GM19395 (cell line): ENCODE results near the gene CEPT1.
"Not testable (repeated sequence)": the region's sequence is repeated elsewhere in the genome, so short reads cannot be mapped to it uniquely, and the experiment has no call there.

Experiments
- ATAC-seq: cut with Tn5 transposase; IDR thresholded peaks from one replicate; pipeline ENCODE4 v1.9.1; 2021; ENCODE audit warnings: mild to moderate bottlenecking, moderate library complexity; ENCODE audit not compliant: unreplicated experiment

The CEPT1 gene

GRCh38 chr1:111139956-111140679 is at the start of gene CEPT1, which contains the start of gene DRAM2:
Gene CEPT1 (plus strand): TSS chr1:111140223. CDS start chr1:111147715, 7,492 bp downstream.
Gene DRAM2 (minus strand): TSS chr1:111140093. CDS start chr1:111131554, 8,539 bp downstream.
- peak; percentile 71 for ATAC-seq

DNA sequence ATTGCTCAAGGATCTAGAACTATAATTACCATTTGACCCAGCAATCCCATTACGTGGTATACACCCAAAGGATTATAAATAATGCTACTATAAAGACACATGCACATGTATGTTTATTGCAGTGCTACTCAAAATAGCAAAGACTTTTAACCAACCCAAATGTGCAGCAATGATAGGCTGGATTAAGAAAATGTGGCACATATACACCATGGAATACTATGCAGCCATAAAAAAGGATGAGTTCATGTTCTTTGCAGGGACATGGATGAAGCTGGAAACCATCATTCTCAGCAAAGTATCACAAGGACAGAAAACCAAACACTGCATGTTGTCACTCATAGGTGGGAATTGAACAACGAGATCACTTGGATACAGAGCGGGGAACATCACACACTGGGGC is 44.6 kb upstream of the CEPT1 start:
- ATAC-seq = not testable (repeated sequence)

GRCh38 chr1:111097356-111098099 is 42.5 kb upstream of the CEPT1 start:
- ATAC-seq = no peak

GRCh38 chr1:111099289-111099688 is 40.7 kb upstream of the CEPT1 start:
- no peak for ATAC-seq

DNA sequence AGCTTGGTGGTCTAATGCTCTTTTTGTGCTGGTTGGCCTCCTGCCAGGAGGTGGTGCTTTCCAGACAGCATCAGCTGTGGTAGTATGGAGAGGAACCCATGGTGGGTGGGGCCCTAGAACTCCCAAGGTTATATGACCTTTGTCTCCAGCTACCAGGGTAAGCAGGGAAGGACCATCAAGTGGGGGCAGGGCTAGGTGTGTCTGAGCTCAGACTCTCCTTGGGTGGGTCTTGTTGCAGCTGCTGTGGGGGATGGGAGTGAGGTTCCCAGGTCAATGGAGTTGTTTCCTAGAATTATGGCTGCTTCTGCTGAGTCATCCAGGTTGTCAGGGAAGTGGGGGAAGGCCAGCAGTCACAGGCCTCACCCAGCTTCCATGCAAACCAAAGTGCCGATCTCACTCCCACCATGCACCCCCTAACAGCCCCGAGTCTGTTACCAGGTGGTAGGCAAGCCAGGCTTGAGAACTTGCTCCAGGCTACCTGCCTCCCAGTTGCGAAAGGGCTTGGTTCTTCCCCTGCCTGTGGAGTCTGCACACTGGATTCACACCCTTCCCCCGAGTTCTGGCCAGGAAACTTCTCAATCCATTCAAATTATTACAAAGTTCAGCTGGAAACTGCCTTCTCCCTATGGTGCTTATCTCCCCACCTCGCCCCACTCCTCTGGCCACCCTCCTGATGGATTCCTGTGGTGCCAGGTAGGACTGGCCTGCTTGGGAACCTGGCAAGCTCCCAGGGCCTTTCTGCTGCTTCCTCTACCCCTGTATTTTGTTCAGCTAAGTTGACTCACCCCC is 38.0 kb upstream of the CEPT1 start:
- no peak for ATAC-seq

- ATAC-seq = no peak
These were observed 35.0 kb upstream of the CEPT1 start for GRCh38 chr1:111104981-111105380.

DNA sequence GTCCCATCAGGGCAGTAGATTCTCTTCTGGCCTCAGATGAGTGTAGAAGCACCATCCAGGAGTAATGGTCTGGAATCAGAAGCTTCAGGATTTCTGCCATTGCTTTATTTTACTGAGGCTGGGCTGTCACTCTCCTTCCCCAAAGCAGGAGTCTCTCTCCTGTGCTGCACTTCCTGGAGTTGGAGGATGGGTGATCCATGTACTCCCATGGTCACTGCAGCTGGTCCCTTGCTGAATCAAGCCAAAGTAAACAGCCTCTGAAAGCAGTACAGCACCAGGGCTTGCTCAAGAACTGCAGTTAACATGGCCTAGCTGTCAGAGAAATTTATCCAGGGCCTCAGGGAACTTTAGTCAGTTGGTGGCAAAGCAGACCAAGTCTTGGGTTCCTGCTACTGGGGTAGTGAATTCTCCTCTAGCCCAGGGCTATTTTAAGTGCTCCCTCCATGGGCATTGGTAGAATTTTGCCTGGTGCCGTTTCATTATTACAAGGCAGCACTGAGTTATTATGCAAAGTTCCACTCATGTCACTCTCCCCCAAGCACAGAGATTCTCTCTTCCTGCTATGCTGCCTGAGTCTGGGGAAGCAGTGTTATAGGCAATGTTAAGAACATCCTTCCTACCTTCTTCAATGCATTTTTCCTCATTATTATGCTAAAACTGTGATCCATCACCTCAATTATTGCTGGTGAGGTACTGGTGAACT is 29.7 kb upstream of the CEPT1 start:
- no peak for ATAC-seq

- no peak for ATAC-seq
These were observed 23.5 kb upstream of the CEPT1 start for GRCh38 chr1:111116496-111116895.

DNA sequence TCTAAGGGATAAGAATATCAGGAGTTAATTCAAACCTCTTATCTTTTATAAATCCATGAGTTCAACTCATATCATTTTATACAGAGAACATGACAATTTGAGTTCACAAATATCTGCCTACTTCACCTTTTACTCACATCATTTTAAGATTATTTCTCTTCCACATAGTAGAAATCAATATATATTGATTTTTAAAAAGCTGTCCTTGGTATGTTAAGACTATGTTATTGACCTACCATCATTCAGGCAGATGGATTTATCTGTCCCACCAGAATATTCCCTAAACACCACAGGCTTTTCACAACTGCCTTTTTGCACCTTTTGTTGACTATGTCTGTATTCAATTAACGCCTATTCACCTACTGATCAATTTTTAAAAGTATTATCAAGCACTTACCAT is 13.7 kb upstream of the CEPT1 start:
- no peak for ATAC-seq

DNA sequence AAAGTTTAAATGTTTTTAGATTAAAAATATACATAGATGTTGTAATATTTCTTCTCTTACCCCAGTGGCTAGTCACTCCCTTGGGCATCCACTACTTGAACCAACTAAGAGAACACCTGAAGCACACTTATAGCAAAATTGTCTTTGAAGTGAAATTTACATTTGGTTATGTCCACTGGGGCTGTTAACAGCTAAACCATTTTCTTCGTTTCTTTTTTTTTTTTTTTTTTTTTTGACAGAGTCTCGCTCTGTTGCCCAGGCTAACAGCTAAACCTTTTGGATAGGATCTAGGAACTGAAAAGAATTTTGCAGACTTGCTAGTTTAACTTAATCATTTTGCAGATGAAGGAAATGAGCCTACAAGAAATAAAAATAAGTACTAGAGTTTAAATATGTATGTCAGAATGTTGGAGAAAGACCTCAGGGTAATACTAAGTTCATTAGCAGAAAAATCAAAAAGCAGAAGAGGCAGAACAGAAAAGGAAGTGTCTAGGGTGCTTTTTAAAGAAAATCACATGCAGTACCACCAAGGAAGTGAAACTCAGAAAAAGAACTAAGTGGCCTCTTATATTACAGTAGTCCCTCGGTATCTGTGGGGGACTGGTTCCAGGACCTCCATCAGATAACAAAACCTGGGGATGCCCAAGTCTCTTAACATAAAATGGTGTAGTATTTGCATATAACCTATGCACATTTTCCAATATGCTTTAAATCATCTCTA is 11.9 kb upstream of the CEPT1 start:
- ATAC-seq = peak; percentile 89

DNA sequence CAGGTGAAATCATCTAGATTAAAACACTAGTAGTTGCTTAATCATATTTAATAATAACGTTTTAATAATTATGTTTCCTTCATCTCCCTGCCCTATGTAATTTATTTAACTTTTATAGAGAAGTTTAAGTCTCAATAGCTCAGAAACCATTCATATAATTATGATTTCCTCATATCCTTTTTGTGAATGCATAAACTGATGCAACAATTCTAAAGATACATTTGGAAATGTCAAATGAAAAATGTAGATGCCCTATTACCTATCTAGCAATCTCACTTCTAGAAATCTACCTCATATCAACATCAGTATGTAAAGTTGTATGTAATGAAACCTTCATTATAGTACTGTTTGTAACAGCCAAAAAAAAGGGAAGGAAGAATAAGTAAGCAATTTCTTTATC is 10.6 kb upstream of the CEPT1 start:
- ATAC-seq = no peak

DNA sequence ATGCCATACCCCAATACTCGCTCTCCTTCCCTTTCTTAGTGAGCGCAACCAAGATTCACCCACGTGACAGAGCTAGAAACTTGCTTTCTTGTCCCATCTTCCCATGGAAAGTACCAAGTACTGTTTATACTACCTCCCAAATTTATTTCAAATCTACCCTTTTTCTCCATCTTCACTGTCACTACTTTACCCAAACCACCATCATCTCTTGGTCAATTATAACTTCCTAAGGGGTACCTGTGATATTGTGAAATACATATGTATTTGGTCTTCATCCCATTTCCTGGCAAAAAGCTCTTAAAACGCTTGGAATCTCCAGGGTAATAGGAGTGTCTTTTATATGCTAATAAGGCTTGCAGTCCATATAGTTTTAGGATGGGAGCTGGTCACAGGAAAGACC is 8.3 kb upstream of the CEPT1 start:
- no peak for ATAC-seq

DNA sequence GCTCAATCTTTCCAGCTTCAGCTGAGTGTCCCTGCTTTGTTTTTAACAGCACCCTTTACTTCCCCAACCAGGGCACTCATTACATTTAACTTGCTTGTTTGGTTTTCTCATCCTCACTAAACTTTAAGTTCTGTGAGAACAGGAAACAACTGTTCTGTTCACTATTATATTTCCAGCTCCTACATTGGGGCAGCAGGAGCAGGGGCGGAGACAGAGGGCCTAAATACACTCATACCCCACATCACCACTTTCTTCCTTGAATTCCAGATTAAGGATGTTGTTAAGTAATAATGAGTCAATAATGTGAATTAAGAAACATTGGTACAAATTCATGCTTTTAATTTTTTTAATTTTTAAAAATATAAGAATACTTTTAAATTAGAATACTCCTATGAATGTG is 6.2 kb upstream of the CEPT1 start:
- no peak for ATAC-seq

DNA sequence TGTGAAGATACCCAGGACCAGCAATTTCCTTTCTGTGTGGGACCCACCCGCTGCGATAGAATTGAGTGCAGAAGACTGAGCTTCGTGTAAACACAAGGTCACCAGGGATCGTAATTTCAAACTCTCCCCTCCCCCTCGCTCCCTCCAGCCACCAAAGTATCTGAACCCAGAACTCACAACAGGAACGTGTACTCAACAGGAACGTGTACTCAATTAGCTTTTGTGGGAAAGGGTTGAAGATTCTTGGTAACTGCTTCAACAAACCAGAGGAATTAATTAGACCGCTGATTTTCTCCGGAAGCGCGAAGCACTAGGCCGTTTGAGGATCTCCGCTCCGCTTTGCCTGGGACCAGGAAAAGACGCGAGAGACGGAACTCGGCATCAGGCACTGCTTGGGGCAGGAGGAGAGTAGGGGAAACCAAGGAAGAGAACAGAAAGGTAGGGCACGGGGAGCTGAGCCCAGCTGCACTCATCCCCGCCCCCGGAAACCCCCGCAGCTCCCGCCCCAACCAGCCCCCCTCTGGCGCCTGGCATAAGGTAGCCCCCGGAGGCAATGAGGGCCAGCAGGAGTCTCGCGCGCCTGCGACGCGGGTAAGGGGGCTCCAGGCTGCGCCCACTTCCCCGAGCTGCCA is 583 bp upstream of the CEPT1 start:
- peak; percentile 47 for ATAC-seq

DNA sequence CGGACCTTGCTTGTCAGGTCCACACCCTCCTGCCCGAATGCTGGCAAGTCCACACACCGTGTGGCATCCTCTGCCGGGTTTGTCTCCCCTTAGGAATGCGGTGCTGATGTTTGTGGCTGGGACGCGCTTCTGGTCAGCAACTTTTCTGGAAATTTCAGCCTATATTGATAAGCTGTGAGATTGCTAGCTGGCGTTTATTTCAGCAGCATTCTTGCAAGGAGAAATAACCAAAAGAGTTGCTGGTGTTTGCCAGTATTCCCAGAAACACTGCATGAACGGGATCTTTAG is 601 bp downstream of the CEPT1 start:
- no peak for ATAC-seq

DNA sequence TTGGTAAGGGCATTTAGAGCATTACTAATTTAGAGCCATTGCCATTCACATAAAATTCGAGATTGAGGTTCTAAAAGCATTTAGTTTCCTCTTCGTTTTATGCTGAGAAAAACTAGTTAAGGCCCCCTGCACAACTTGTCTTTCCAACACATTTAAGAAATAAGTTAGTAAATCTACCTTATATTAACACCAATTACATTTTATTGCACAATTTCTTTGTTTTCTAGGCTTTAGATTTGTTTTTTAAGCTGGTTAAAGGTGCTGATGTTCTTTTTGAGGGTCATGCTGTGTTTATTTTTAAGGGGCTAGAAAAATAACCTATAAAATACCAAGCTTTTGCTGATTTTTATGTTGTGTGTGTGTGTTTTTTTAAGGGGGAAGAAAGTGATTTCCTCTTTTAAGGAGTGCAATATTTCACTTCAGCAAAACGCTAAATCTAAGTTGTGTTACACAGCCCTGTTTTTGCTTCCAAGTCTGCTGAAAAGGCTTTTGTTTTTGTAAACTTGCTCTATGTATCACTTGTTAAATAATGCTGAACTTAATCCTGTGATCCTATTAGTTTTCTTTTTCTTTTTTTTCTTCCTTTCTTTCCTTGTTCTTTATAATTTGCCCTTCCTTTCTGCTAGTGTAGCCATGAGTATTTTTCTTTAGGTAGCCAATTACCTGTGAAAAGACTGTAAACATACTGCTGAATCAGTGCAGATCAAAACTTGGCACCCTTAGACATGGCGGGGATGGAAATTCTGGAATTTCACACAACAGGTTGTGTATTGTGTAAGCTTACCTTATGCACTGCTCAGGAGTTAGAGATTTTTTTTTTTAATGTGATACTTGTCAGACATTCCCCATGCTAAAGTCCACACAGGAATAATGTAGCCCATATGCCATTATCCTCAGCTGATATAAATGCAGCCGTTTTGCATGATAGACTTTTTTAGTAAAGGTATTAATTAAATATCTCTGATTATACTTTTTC is 1.5 kb downstream of the CEPT1 start:
- ATAC-seq = no peak

- no peak for ATAC-seq
These were observed 2.4 kb downstream of the CEPT1 start for GRCh38 chr1:111142356-111142975.

DNA sequence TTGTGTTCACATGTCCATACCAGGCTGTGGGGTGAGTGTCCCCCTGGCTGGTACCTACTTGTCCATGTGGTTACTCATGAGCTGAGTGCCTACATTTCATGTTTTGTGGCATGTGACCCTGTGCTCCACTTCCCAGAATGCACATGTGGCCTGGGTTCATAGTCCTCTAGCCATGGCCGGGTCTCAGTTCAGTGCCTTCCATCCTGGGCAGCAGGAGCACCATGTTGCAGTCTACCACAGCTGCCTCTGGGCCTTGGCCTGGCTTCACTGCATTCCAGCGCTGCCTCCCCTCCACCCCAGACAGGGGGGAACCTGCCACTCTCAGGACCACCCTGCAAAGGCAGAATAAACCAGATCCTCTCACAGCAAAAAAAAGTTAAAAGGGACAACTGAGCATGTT is 5.5 kb downstream of the CEPT1 start:
- ATAC-seq = no peak
